ENCODE data around the gene DGKE. TPM values are rescaled to one million over a fixed set of nuclear protein-coding genes. Genes with fewer than 3 reads are reported as not detected.

The DGKE gene
- total RNA-seq, 1 experiment from 2014 or later, result 10.0 TPM

GRCh38 chr17:56879280-56879679 lies 45.3 kb downstream of the DGKE start:
- peaks cover 4% of the 10 kb centered on the region for H3K9me3 Mint-ChIP-seq (ENCODE audit: low read depth, unreplicated experiment)
- CTCF ChIA-PET, result interaction anchor here (1.3 kb wide), 1 partner anchor 59 kb away, joined by 3 read pairs; no protein-coding TSS in a partner anchor
- H3K36me3 Mint-ChIP-seq (ENCODE audit: insufficient read depth, unreplicated experiment), result peaks cover 12% of the 10 kb centered on the region
- no peaks in the 10 kb centered on the region for H3K27me3 Mint-ChIP-seq (ENCODE audit: unreplicated experiment)
- no peak for DNase-seq
- no peak for TF ChIP-seq CTCF (IDR thresholded peaks at IDR 0.05; ENCODE audit: unreplicated experiment)
- H3K4me1 Mint-ChIP-seq (ENCODE audit: low read depth, unreplicated experiment), result no peaks in the 10 kb centered on the region
- H3K27ac Mint-ChIP-seq (ENCODE audit: unreplicated experiment), result no peak overlapping the region
- intact Hi-C loops (cut with micrococcal nuclease; ENCODE audit: unreplicated experiment), result no loop called here
- H3K4me3 Mint-ChIP-seq (ENCODE audit: low read depth, unreplicated experiment), result no peak overlapping the region
- no TSS peak for BruUV-seq (replicated peaks)

GRCh38 chr17:56880133-56880532 lies 46.2 kb downstream of the DGKE start:
- Mint-ChIP-seq H3K27me3 (ENCODE audit: unreplicated experiment) (no peaks in the 10 kb centered on the region), H3K36me3 (ENCODE audit: insufficient read depth, unreplicated experiment) (peaks cover 20% of the 10 kb centered on the region), H3K4me1 (ENCODE audit: low read depth, unreplicated experiment) (no peaks in the 10 kb centered on the region), H3K9me3 (ENCODE audit: low read depth, unreplicated experiment) (peaks cover 4% of the 10 kb centered on the region), H3K27ac (ENCODE audit: unreplicated experiment) (peak overlapping the region; percentile 23), H3K4me3 (ENCODE audit: low read depth, unreplicated experiment) (no peak overlapping the region)
- DNase-seq, result no peak
- CTCF ChIA-PET, result interaction anchor here (1.3 kb wide), 1 partner anchor 60 kb away, joined by 3 read pairs; no protein-coding TSS in a partner anchor
- intact Hi-C loops (cut with micrococcal nuclease; ENCODE audit: unreplicated experiment), result no loop called here
- BruUV-seq (replicated peaks), result no TSS peak
- TF ChIP-seq CTCF (IDR thresholded peaks at IDR 0.05; ENCODE audit: unreplicated experiment), result no peak

GRCh38 chr17:56880571-56880970 lies 46.6 kb downstream of the DGKE start:
- CTCF ChIA-PET, result no interaction called here
- H3K27me3 Mint-ChIP-seq (ENCODE audit: unreplicated experiment), result no peaks in the 10 kb centered on the region

GRCh38 chr17:56881685-56882295 lies 47.8 kb downstream of the DGKE start:
- Mint-ChIP-seq H3K27ac (ENCODE audit: unreplicated experiment) (no peak overlapping the region), H3K4me1 (ENCODE audit: low read depth, unreplicated experiment) (peaks cover 8% of the 10 kb centered on the region), H3K27me3 (ENCODE audit: unreplicated experiment) (no peaks in the 10 kb centered on the region), H3K4me3 (ENCODE audit: low read depth, unreplicated experiment) (no peak overlapping the region), H3K9me3 (ENCODE audit: low read depth, unreplicated experiment) (peaks cover 4% of the 10 kb centered on the region), H3K36me3 (ENCODE audit: insufficient read depth, unreplicated experiment) (peaks cover 34% of the 10 kb centered on the region)
- CTCF ChIA-PET, result no interaction called here
- no peak for TF ChIP-seq CTCF (IDR thresholded peaks at IDR 0.05; ENCODE audit: unreplicated experiment)
- no TSS peak for BruUV-seq (replicated peaks)
- intact Hi-C loops (cut with micrococcal nuclease; ENCODE audit: unreplicated experiment), result no loop called here
- no peak for DNase-seq

More at GRCh38 chr17:56880571-56880970, 46.6 kb downstream of the DGKE start:
- Mint-ChIP-seq H3K27ac (ENCODE audit: unreplicated experiment) (no peak overlapping the region), H3K4me1 (ENCODE audit: low read depth, unreplicated experiment) (no peaks in the 10 kb centered on the region), H3K4me3 (ENCODE audit: low read depth, unreplicated experiment) (no peak overlapping the region), H3K9me3 (ENCODE audit: low read depth, unreplicated experiment) (peaks cover 4% of the 10 kb centered on the region), H3K36me3 (ENCODE audit: insufficient read depth, unreplicated experiment) (peaks cover 24% of the 10 kb centered on the region)
- intact Hi-C loops (cut with micrococcal nuclease; ENCODE audit: unreplicated experiment), result no loop called here
- DNase-seq, result no peak
- no TSS peak for BruUV-seq (replicated peaks)
- no peak for TF ChIP-seq CTCF (IDR thresholded peaks at IDR 0.05; ENCODE audit: unreplicated experiment)
